ENCODE results near the gene NOL4. TPM values are rescaled to one million over a fixed set of nuclear protein-coding genes. Genes with fewer than 3 reads are reported as not detected.
A peak's percentile ranks its signal among the peaks of the same experiment; 100 is the strongest.

Gene NOL4
- total RNA-seq, 6 experiments from 2014 or later = not detected

DNA sequence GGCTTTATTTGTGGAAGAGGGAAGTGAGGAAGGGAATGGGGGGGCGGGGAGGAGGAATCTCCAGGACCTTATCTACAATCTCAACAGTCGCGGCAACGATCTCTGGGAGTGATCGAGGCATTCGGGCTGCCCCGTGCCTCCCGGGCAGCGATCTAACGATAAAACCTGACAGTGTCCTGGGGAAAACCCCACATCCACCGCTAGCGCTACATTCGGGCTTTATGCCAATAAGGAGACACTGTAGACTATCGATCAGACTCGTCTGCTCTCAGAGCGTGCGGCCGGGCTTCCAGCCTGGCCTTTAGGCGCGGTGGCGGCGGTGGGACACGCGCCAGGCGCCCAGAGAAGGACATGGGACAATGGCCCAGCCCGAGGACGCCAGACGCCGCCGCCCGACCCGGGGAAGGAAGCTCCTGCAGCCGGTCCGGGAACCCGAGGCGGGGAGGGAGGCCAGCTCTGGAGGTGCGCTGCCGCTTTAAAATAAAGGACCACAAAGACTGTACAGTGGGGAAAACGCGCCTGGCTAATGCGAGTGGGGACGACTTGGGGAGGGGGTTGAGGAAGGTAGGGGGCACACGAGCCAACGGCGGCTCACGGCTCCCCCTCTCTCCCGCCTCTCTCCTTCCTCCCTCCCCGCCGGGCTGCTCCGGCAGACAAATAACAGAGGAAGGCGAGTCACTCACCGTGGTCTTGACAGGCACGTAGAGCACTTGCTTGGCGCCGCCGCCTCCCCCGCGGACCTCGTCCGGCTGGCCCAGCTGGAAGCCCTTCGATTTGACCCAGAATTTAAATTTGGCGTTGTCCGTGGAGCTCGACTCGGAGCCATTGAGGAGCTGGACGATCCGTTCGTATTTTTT is 2.2 kb downstream of the NOL4 start:
- Mint-ChIP-seq H3K36me3 (ENCODE audit: low read depth) (no peaks in the 10 kb centered on the region), H3K4me1 (ENCODE audit: low read depth) (no peaks in the 10 kb centered on the region), H3K9me3 (peaks cover 5% of the 10 kb centered on the region), H3K4me3 (0 out of 2 replicates have a peak overlapping the region, but pooled peaks have one; percentile 30), H3K27me3 (ENCODE audit: insufficient read depth) (peaks cover 5% of the 10 kb centered on the region), H3K27ac (no peak overlapping the region)
- TF ChIP-seq, protein P1, sequence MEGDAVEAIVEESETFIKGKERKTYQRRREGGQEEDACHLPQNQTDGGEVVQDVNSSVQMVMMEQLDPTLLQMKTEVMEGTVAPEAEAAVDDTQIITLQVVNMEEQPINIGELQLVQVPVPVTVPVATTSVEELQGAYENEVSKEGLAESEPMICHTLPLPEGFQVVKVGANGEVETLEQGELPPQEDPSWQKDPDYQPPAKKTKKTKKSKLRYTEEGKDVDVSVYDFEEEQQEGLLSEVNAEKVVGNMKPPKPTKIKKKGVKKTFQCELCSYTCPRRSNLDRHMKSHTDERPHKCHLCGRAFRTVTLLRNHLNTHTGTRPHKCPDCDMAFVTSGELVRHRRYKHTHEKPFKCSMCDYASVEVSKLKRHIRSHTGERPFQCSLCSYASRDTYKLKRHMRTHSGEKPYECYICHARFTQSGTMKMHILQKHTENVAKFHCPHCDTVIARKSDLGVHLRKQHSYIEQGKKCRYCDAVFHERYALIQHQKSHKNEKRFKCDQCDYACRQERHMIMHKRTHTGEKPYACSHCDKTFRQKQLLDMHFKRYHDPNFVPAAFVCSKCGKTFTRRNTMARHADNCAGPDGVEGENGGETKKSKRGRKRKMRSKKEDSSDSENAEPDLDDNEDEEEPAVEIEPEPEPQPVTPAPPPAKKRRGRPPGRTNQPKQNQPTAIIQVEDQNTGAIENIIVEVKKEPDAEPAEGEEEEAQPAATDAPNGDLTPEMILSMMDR (IDR thresholded peaks at IDR 0.05) = no peak
- no peak for DNase-seq

DNA sequence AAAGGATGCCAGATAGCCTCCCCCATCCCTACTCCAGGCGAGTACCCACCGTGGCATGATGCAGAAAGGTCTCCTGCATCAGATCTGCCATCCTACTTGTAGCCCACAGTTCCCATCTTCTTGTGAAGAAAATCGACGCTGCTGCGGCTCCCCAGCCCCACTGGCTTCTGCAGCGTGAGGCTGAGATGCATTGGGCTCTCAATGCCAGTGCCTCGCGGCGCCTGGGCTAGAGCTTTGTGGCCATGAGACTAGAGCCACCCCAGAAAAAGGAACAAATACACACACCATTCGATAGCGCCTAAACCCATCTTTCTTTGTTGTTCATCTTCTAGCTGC is 2.8 kb downstream of the NOL4 start:
- no peak for DNase-seq
- TF ChIP-seq, protein P1 (IDR thresholded peaks at IDR 0.05) = no peak
- Mint-ChIP-seq H3K27ac (no peak overlapping the region), H3K9me3 (peaks cover 5% of the 10 kb centered on the region), H3K36me3 (ENCODE audit: low read depth) (no peaks in the 10 kb centered on the region), H3K27me3 (ENCODE audit: insufficient read depth) (peaks cover 5% of the 10 kb centered on the region), H3K4me1 (ENCODE audit: low read depth) (no peaks in the 10 kb centered on the region), H3K4me3 (no peak overlapping the region)

DNA sequence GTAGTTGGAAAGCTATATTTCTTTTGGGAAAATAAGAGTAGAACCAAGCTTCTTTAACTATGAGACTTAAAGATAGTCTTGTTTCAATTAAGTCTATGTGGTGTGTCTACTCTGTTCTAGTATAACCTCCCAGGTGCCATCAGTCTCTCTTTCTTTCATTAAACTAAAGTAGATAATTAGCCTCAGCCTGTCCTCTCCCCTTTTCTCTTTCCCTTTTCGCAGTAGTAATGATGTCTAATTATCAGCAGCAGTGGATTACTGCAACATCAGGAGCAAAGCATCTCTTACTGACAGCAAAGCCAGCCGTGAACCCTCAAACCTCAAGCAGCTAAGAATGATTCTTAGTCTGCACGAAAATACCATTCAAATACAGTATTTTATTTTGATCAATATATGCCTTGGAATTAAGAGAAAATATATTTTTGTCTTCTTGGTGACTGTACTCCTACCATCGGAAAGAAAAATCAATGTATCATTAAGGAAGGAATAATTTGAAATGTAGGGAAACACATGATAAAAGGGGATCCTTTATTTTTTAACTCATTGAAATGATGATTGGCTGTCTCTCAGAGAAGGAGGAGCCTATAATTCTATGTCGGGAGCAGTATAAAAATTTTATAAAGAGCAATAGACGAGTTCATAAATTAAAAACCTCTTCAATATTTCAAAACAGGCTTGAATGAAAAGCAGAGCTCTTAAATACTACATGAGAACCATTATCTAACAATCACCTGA is 4.5 kb downstream of the NOL4 start:
- Mint-ChIP-seq H3K27me3 (ENCODE audit: insufficient read depth) (peaks cover 5% of the 10 kb centered on the region), H3K9me3 (peaks cover 8% of the 10 kb centered on the region), H3K4me1 (ENCODE audit: low read depth) (no peaks in the 10 kb centered on the region), H3K36me3 (ENCODE audit: low read depth) (no peaks in the 10 kb centered on the region), H3K4me3 (no peak overlapping the region), H3K27ac (no peak overlapping the region)
- TF ChIP-seq, protein P1 (IDR thresholded peaks at IDR 0.05) = no peak
- DNase-seq = no peak

DNA sequence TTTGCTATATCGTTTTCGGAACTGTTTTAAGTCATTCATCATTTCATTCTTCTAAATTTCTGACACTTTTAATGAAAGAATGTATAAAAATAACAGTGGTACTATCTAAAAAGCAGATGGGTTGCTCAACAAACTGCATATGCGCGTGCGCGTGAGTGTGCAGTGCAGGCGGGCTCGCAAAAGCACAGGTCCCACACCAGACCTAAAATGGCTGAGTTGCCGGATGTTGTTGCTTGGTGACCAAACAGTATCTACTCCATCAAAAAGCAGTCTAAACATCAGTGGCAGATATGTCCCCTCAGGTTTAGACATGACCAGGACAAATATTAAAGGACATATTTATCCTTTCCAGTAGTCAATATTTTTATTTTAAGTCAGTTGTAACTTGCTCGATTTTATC is 5.1 kb downstream of the NOL4 start:
- TF ChIP-seq, protein P1 (IDR thresholded peaks at IDR 0.05) = no peak
- H3K27me3 Mint-ChIP-seq (ENCODE audit: insufficient read depth) = peaks cover 5% of the 10 kb centered on the region
- no peak overlapping the region for H3K4me3 Mint-ChIP-seq
- no peak for DNase-seq
- H3K36me3 Mint-ChIP-seq (ENCODE audit: low read depth) = no peaks in the 10 kb centered on the region
- peaks cover 14% of the 10 kb centered on the region for H3K9me3 Mint-ChIP-seq
- H3K27ac Mint-ChIP-seq = no peak overlapping the region
- H3K4me1 Mint-ChIP-seq (ENCODE audit: low read depth) = no peaks in the 10 kb centered on the region

DNA sequence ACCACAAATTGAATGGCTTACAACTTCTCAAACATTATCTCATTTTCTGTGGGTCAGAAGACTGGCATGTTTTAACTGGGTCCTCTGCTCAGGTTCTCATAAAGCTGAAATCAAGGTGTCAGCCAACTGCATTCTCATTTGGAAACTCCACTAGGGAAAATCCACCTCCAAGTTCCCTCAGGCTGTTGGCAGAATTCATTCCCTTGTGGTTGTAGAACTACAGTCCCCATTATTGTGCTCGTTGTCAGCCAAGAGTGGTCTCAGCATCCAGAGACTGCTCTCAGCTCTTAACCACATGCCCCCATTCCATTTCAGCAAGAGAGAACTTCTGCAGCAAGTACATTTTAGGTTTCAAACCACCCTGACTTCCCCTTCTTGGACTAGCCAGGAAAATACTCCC is 12.2 kb downstream of the NOL4 start:
- DNase-seq = no peak
- H3K4me3 Mint-ChIP-seq = no peak overlapping the region
- H3K9me3 Mint-ChIP-seq = peaks cover 21% of the 10 kb centered on the region
- TF ChIP-seq, protein P1 (IDR thresholded peaks at IDR 0.05) = no peak
- H3K27me3 Mint-ChIP-seq (ENCODE audit: insufficient read depth) = no peaks in the 10 kb centered on the region; the same call in 1 of the 2 replicates
- no peak overlapping the region for H3K27ac Mint-ChIP-seq
- H3K4me1 Mint-ChIP-seq (ENCODE audit: low read depth) = no peaks in the 10 kb centered on the region
- no peaks in the 10 kb centered on the region for H3K36me3 Mint-ChIP-seq (ENCODE audit: low read depth)

Measured in HFFc6 (cell line).